H1 (cell line): ENCODE data around the gene DLG5. TPM values are rescaled to one million over a fixed set of nuclear protein-coding genes. Genes with fewer than 3 reads are reported as not detected.

Source experiments
- CTCF ChIA-PET: fragments of 300-600 bp; sonication (Branson Sonifier 250); formaldehyde crosslinking; loops from one replicate; lab custom pipeline; 2021; ENCODE audit not compliant: partially characterized antibody; lab: Charles Lee
- POLR2A ChIA-PET: fragments of 300-600 bp; sonication (Branson Sonifier 250); formaldehyde crosslinking; loops from one replicate; lab custom pipeline; 2021; ENCODE audit warnings: inconsistent platforms; ENCODE audit not compliant: partially characterized antibody; lab: Charles Lee
- DNase-seq, 2 experiments: peaks; one replicate each; pipeline versions ENCODE4 v3.0.0 to v3.0.0-alpha.2; 2010 to 2022; ENCODE audit warnings: low spot score in 2 of 2, low read depth in 1 of 2, mixed read lengths in 1 of 2
- FAIRE-seq: peaks from 2 replicates; lab custom pipeline; 2011; peaks lifted over from hg19 to GRCh38; lab: Jason Lieb, UNC
- H2AFZ ChIP-seq: 2 replicates; pipeline ENCODE4 v1.8.1; 2012; ENCODE audit warnings: low read length, inconsistent platforms
- H2AK5ac ChIP-seq: 2 replicates; pipeline ENCODE4 v1.6.1; 2013; ENCODE audit warnings: low read depth, low read length
- H2BK120ac ChIP-seq: replicated peaks from 2 replicates; pipeline ENCODE3; 2013; ENCODE audit warnings: low read depth, low read length, inconsistent platforms
- H2BK12ac ChIP-seq: 2 replicates; pipeline ENCODE4 v1.6.1; 2013; ENCODE audit warnings: low read depth, low read length
- H2BK15ac ChIP-seq: 2 replicates; pipeline ENCODE4 v1.6.1; 2013; ENCODE audit warnings: low read length
- H2BK20ac ChIP-seq: 2 replicates; pipeline ENCODE4 v1.6.1; 2013; ENCODE audit warnings: low read length
- H2BK5ac ChIP-seq: 2 replicates; pipeline ENCODE4 v1.6.1; 2013; ENCODE audit warnings: low read depth, low read length
- H3K14ac ChIP-seq: 2 replicates; pipeline ENCODE4 v1.6.1; 2013; ENCODE audit warnings: inconsistent platforms; ENCODE audit not compliant: insufficient read length
- H3K18ac ChIP-seq: 2 replicates; pipeline ENCODE4 v1.6.1; 2013; ENCODE audit warnings: low read length; ENCODE audit errors: extremely low read depth
- H3K23ac ChIP-seq: 2 replicates; pipeline ENCODE4 v1.6.1; 2013; ENCODE audit warnings: inconsistent platforms; ENCODE audit not compliant: insufficient read length
- H3K23me2 ChIP-seq: 2 replicates; pipeline ENCODE4 v1.6.1; 2013; ENCODE audit warnings: low read depth, low read length
- H3K27ac ChIP-seq: 2 replicates; pipeline ENCODE4 v1.6.1; 2011; ENCODE audit warnings: low read depth, low read length, inconsistent platforms
- H3K27me3 ChIP-seq, 4 experiments: replicated peaks in 1 of 4; 1 replicate in 1 of 4; 2 replicates in 3 of 4; pipeline versions ENCODE4 v1.6.1 to v1.8.1; 2011 to 2013; ENCODE audit warnings: low read length in 3 of 4, mild to moderate bottlenecking in 3 of 4, inconsistent platforms in 2 of 4, mixed read lengths in 2 of 4, moderate library complexity in 1 of 4; ENCODE audit not compliant: control insufficient read depth in 3 of 4, insufficient read depth in 3 of 4; ENCODE audit errors: extremely low read depth in 1 of 4
- H3K36me3 ChIP-seq, 4 experiments: 2 replicates each; pipeline versions ENCODE4 v1.6.1 to v1.8.1; 2011 to 2013; ENCODE audit warnings: mild to moderate bottlenecking in 4 of 4, low read length in 3 of 4, moderate library complexity in 2 of 4, control low read depth in 1 of 4, inconsistent platforms in 1 of 4; ENCODE audit not compliant: insufficient read depth in 4 of 4, control insufficient read depth in 2 of 4
- H3K4ac ChIP-seq: replicated peaks from 2 replicates; pipeline ENCODE3; 2013; ENCODE audit warnings: low read length, low read depth, mixed read lengths, inconsistent platforms; ENCODE audit not compliant: insufficient read length
- H3K4me1 ChIP-seq, 4 experiments: replicated peaks in 1 of 4; 1 replicate in 1 of 4; 2 replicates in 3 of 4; pipeline versions ENCODE4 v1.6.1 to v1.8.1; 2011 to 2013; ENCODE audit warnings: low read length in 3 of 4, inconsistent platforms in 2 of 4, mixed read lengths in 1 of 4; ENCODE audit not compliant: insufficient read depth in 4 of 4, control insufficient read depth in 3 of 4
- H3K4me2 ChIP-seq, 2 experiments: 2 replicates each; pipeline versions ENCODE4 v1.6.1 to v1.8.1; 2011 to 2013; ENCODE audit warnings: low read depth in 2 of 2, low read length in 2 of 2, control low read depth in 1 of 2, inconsistent platforms in 1 of 2, mild to moderate bottlenecking in 1 of 2; ENCODE audit not compliant: insufficient read depth in 1 of 2
- H3K4me3 ChIP-seq, 4 experiments: fragments of 200-600, 300-600 bp in 1 of 4; sonication (generic), shearing (Covaris generic), sonication (Bioruptor Twin) in 1 of 4; 2 replicates each; pipeline versions ENCODE4 v1.5.1 to v1.8.1; 2011 to 2016; ENCODE audit warnings: low read length in 4 of 4, low read depth in 3 of 4, control low read depth in 2 of 4, inconsistent platforms in 2 of 4, mild to moderate bottlenecking in 2 of 4, mixed read lengths in 1 of 4, moderate library complexity in 1 of 4; ENCODE audit not compliant: insufficient read depth in 2 of 4; ENCODE audit errors: extremely low read depth in 1 of 4
- H3K56ac ChIP-seq: replicated peaks from 2 replicates; pipeline ENCODE3; 2013; ENCODE audit warnings: low read depth, mild to moderate bottlenecking, mixed read lengths, low read length, inconsistent platforms; ENCODE audit not compliant: insufficient read length
- H3K79me1 ChIP-seq: 2 replicates; pipeline ENCODE4 v1.6.1; 2013; ENCODE audit warnings: low read depth, low read length, control low read depth
- H3K79me2 ChIP-seq, 2 experiments: 2 replicates each; pipeline versions ENCODE4 v1.6.1 to v1.8.1; 2012 to 2013; ENCODE audit warnings: low read length in 2 of 2, mild to moderate bottlenecking in 2 of 2, inconsistent platforms in 1 of 2; ENCODE audit not compliant: insufficient read depth in 2 of 2, control insufficient read depth in 1 of 2
- H3K9ac ChIP-seq, 4 experiments: replicated peaks in 1 of 4; 1 replicate in 1 of 4; 2 replicates in 3 of 4; pipeline versions ENCODE4 v1.6.1 to v1.8.1; 2011 to 2013; ENCODE audit warnings: low read depth in 3 of 4, low read length in 3 of 4, control low read depth in 2 of 4, mild to moderate bottlenecking in 2 of 4, moderate library complexity in 2 of 4, inconsistent platforms in 1 of 4; ENCODE audit errors: extremely low read depth in 1 of 4
- H3K9me3 ChIP-seq, 2 experiments: 2 replicates each; pipeline versions ENCODE4 v1.6.1 to v1.8.1; 2012 to 2013; ENCODE audit warnings: mild to moderate bottlenecking in 2 of 2, moderate library complexity in 2 of 2, control low read depth in 1 of 2, inconsistent platforms in 1 of 2, low read depth in 1 of 2, low read length in 1 of 2, mixed read lengths in 1 of 2; ENCODE audit not compliant: insufficient read depth in 2 of 2
- H4K20me1 ChIP-seq, 2 experiments: replicated peaks in 1 of 2; 2 replicates each; pipeline versions ENCODE3 to v1.8.1; 2011 to 2013; ENCODE audit warnings: inconsistent platforms in 2 of 2, low read length in 2 of 2, mild to moderate bottlenecking in 1 of 2; ENCODE audit not compliant: insufficient read depth in 2 of 2, control insufficient read depth in 1 of 2
- H4K5ac ChIP-seq: 2 replicates; pipeline ENCODE4 v1.6.1; 2013; ENCODE audit warnings: low read length, low read depth, mixed read lengths, inconsistent platforms; ENCODE audit not compliant: insufficient read length
- H4K8ac ChIP-seq: 2 replicates; pipeline ENCODE4 v1.8.0; 2013; ENCODE audit warnings: mild to moderate bottlenecking, moderate library complexity, low read length, inconsistent platforms; ENCODE audit not compliant: insufficient read depth; ENCODE audit errors: extremely low read depth
- H4K91ac ChIP-seq: replicated peaks from 2 replicates; pipeline ENCODE3; 2013; ENCODE audit warnings: low read length, mixed read lengths, inconsistent platforms; ENCODE audit not compliant: insufficient read length
- RAD21 ChIP-seq, 2 experiments: IDR thresholded peaks in 1 of 2; conservative IDR thresholded peaks in 1 of 2; 2 replicates each; pipeline ENCODE4 v1.6.1; 2011; ENCODE audit warnings: low read depth in 2 of 2, low read length in 2 of 2, improper control_type of control experiment in 1 of 2, inconsistent platforms in 1 of 2, mild to moderate bottlenecking in 1 of 2, moderate library complexity in 1 of 2
- RFX5 ChIP-seq: IDR thresholded peaks from 2 replicates; pipeline ENCODE4 v1.6.1; 2011; ENCODE audit warnings: low read depth, low read length, improper control_type of control experiment, borderline replicate concordance
- WGBS, 2 experiments: shearing (Covaris generic) in 1 of 2; methylation state at CpG; one replicate each; pipeline versions ENCODE4 v1.1.6 to v1.1.7; 2013 to 2015; ENCODE audit warnings: low lambda C conversion rate in 2 of 2, mixed read lengths in 2 of 2, inconsistent platforms in 1 of 2, low coverage in 1 of 2, missing lambda C conversion rate in 1 of 2; ENCODE audit not compliant: insufficient replicate concordance in 2 of 2, insufficient coverage in 1 of 2, insufficient read length in 1 of 2; ENCODE audit errors: extremely low coverage in 1 of 2, missing lambda C conversion rate in 1 of 2; 5-methylcytosine and 5-hydroxymethylcytosine counted together
- polyA plus RNA-seq, 7 experiments: library from polyadenylated mRNA; depleted of rRNA in 3 of 7; stranded (reverse) in 5 of 7; unstranded in 2 of 7; fragments of >200 nt in 5 of 7; fragments of 200-250 nt in 2 of 7; gene quantifications; 1 replicate in 5 of 7; 2 replicates in 1 of 7; 4 replicates in 1 of 7; pipeline versions ENCODE4 v1.2.1 to v1.2.3, GENCODE V29; 2011 to 2013; ENCODE audit warnings: missing spikeins in 2 of 7, mixed read lengths in 2 of 7
- total RNA-seq: library from RNA; stranded (reverse); fragmentation: NEBNext Ultra II Directional; extraction: Animal tissue kit (Norgen Biotek cat#: 25700); gene quantifications from 2 replicates; pipeline ENCODE4 v1.2.1, GENCODE V29; 2021

The DLG5 gene
- total and polyA plus RNA-seq, 2 of the 8 experiments (the other 6 are each of a cell fraction or from before 2014, with no cell fraction given) = 15.6 to 71.4 TPM

- POLR2A ChIA-PET = interaction anchor here (0.6 to 1.1 kb wide), 2 partner anchors 11 to 13 kb away, joined by 3 read pairs; no protein-coding TSS in a partner anchor
- WGBS, 2 experiments = 93% methylated on average over 9 of the region's 9 CpGs; no CpG with 5 or more reads in 1 of the 2 experiments
- Histone ChIP-seq H3K27me3 (no peaks in the 10 kb centered on the region), H2BK12ac (no peak overlapping the region), H2BK120ac (no peak overlapping the region), H3K4ac (no peak overlapping the region), H3K56ac (no peak overlapping the region), H2BK15ac (no peak overlapping the region), H3K79me1 (no peaks in the 10 kb centered on the region), H3K79me2 (no peaks in the 10 kb centered on the region), H3K23ac (no peak overlapping the region), H3K9me3 (no peaks in the 10 kb centered on the region), H3K36me3 (no peaks in the 10 kb centered on the region), H3K23me2 (no peaks in the 10 kb centered on the region; the same call in 1 of the 2 replicates), H3K4me3 (no peak overlapping the region), H3K18ac (no peak overlapping the region), H4K91ac (no peak overlapping the region), H4K8ac (no peak overlapping the region), H2AFZ (no peak overlapping the region), H4K5ac (no peak overlapping the region), H3K4me2 (no peak overlapping the region), H2BK20ac (no peak overlapping the region), H3K4me1 (no peaks in the 10 kb centered on the region; a peak in 1 of 7 replicates), H3K14ac (no peak overlapping the region), H4K20me1 (no peaks in the 10 kb centered on the region), H3K9ac (no peak overlapping the region), H2BK5ac (no peak overlapping the region), H3K27ac (no peak overlapping the region), H2AK5ac (no peak overlapping the region)
- DNase-seq (no peak), FAIRE-seq (no peak)
- TF ChIP-seq RAD21 (IDR thresholded peaks at IDR 0.05 in 1 of 2, conservative IDR thresholded peaks at IDR 0.05 in 1 of 2; ENCODE audit: low read depth in 2 of 2, low read length in 2 of 2) = peak in 1 of 2 experiments; percentile 12; a peak in 2 of 4 replicates
- TF ChIP-seq RFX5 = no peak
- CTCF ChIA-PET = interaction anchor here (0.6 to 1.5 kb wide), 8 partner anchors 10 to 126 kb away, joined by 3 to 7 read pairs (median 4); no protein-coding TSS in a partner anchor
Observed at GRCh38 chr10:77763453-77764430, 162.8 kb downstream of the DLG5 start.
